Peyer's patch (tissue), 4 donors: Measurements from ENCODE around the gene KLF2.

ENCODE experiments used
- POLR2A ChIP-seq, 2 donors: fragments of 450-650 bp; IDR thresholded peaks; one replicate each; pipeline ENCODE4 v1.5.1; 2017; ENCODE audit warnings: antibody characterized with exemption in 2 of 2, mild to moderate bottlenecking in 2 of 2, moderate library complexity in 2 of 2
- TF ChIP-seq, protein P1 (sequence below), 6 experiments: fragments of 450-650 bp in 4 of 6; fragments of 200-600 bp in 2 of 6; sonication (generic) in 1 of 6; IDR thresholded peaks; one replicate each; pipeline ENCODE4 v1.5.1; 2017 to 2019; ENCODE audit warnings: antibody characterized with exemption in 6 of 6, mild to moderate bottlenecking in 3 of 6, moderate library complexity in 1 of 6

DNA sequence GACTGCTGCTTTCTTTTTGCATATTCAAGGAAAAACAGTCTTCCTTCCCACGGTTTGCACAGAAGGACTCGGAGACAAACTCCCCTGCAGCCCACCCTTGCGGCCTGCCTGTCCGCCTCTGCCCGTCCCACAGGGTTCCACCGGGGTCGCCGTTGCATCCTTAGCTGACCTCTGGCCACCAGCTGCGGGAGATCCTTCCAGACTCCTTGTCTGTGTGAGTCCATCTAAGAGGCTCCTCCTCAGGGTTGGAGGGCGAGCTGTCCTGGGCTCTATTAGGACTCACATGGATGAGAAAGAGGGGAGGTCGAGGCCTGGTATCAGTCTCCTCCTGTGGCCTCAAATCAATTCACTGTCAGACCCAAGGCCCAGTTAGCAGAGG is 39.2 kb downstream of the KLF2 start:
- TF ChIP-seq, protein P1, sequence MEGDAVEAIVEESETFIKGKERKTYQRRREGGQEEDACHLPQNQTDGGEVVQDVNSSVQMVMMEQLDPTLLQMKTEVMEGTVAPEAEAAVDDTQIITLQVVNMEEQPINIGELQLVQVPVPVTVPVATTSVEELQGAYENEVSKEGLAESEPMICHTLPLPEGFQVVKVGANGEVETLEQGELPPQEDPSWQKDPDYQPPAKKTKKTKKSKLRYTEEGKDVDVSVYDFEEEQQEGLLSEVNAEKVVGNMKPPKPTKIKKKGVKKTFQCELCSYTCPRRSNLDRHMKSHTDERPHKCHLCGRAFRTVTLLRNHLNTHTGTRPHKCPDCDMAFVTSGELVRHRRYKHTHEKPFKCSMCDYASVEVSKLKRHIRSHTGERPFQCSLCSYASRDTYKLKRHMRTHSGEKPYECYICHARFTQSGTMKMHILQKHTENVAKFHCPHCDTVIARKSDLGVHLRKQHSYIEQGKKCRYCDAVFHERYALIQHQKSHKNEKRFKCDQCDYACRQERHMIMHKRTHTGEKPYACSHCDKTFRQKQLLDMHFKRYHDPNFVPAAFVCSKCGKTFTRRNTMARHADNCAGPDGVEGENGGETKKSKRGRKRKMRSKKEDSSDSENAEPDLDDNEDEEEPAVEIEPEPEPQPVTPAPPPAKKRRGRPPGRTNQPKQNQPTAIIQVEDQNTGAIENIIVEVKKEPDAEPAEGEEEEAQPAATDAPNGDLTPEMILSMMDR (IDR thresholded peaks at IDR 0.05): no peak
- TF ChIP-seq POLR2A (IDR thresholded peaks at IDR 0.05): no peak
